Activated T-cell treated with anti-CD3 and anti-CD28 coated beads, Interleukin-2, amount 50 U/mL, for 1 hour (primary cell): Measurements from ENCODE around the gene PPP2R2B.

Source experiments
- DNase-seq: peaks from one replicate; pipeline ENCODE4 v3.0.0-alpha.2; 2020

PPP2R2B gene

GRCh38 chr5:146821732-146822131 is 56.8 kb downstream of the PPP2R2B start:
- no peak for DNase-seq

DNA sequence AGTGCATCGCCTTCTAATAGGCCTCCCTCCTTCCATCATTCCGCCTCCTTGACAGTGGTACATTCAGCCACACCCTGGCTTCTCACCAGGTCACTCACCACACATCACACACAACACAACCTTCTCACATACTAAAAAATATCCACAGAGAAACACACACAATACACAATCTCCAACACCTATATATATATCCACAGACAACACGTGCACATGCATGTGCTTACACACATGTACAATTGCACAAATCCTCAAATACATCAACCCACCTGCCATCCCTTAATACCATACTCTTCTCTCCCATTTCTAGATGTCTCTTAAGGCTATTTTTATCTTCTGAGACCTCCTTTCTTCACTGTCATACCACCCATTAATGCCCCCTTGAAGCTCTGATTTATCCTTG is 57.6 kb downstream of the PPP2R2B start:
- DNase-seq: no peak

DNA sequence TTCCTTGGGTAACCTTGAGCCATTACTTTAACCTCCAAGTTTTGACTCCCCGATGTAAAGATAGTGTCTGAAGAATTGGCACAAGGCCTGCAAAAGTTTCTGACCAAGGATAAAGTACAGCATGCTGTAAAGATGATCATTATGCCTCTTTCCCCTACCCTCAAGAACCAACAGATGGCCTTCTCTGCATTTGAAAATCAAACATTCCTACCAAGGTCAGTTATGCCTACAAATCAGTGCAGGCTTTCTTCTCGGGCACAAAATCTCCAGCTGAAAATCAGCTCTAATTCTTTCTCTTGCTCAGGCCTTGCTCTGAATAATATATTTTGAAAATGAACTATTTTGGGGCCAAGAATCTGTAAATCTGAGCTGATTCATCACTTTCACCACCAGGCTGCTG is 59.7 kb downstream of the PPP2R2B start:
- DNase-seq: no peak

DNA sequence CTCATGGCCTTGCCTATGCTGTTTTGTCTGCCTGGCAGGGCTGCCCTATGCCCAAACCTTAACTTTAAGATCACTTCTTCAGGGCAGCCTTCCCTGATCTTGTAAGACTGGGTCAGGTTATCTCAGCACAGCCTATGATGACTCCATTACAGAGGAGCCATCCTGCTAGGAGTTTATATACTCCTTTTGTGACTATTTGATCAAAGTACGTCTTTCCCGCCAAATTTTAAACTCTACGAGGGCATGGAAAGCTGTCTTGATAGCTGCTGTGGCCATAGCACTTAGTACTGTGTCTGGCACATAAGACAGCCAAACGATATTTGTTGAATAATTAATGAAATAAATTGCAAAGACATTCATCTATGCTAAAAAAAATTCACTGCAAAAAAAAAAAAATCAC is 60.6 kb downstream of the PPP2R2B start:
- no peak for DNase-seq

GRCh38 chr5:146816775-146817387 is 61.7 kb downstream of the PPP2R2B start:
- no peak for DNase-seq

GRCh38 chr5:146815411-146815810 is 63.1 kb downstream of the PPP2R2B start:
- DNase-seq: no peak

DNA sequence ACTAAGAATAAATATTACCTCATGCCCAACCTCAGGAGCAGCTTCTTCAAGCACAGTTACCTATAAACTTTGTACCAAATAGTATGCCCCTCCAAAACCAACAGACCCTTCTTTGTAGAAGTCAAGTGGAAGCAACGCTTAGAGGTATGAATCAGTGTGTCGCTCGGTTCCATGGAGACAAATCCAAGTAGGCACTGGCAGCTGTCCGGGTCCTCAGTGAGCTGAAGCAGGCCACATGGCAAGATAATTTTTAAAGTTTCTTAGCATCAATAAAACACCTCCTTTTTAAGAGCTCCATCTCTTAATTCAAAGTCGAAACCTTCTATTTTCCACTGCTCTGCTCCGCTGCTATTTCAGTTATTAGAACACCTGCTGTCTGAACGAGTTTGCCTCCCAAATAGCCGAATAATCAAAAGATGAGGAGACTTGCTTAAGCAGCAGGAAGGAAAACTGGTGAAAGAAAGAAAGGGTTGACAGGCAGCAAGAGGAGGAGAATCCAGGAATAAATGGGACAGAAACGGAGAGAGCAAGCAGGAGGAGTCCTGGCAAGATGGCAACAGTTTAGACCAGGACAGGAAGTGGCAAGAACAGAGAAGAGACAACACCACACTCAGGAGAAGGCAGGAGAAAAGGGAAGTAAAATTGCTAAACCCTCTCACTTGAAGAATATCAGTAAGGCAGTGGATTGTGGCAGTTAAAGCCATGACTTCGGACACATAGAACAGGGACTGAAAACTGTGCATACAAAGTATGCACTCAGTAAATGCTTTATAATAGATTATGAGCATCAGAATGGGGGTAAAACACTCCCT is 65.0 kb downstream of the PPP2R2B start:
- no peak for DNase-seq

- DNase-seq: no peak
Observed at GRCh38 chr5:146805081-146805480, 73.5 kb downstream of the PPP2R2B start.

DNA sequence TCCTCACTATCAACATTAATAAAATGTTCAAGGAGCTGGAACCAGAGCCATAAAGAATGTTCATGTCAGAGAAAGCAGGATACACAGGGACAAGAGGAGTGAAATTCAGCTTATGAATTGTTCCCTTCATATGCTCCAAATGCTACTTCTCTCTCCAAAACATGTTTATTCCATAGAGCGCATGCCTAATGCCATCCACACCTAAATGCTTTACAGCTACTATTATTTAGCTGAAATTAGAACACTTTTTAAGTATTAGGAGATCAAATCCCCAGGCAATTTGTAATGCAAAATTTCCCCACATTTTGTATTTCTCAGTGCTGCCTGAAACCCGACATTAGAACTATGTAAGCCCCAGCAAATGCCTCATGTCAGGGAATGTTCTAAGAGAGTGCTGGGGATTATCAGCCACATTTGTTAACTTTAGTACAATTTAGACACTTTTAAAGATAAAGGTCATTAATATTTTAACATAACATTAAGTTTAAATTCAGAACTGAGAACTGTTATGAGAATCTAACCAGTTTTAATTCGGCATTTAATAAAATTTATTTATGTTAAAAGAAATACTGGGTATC is 75.5 kb downstream of the PPP2R2B start:
- DNase-seq: no peak

DNA sequence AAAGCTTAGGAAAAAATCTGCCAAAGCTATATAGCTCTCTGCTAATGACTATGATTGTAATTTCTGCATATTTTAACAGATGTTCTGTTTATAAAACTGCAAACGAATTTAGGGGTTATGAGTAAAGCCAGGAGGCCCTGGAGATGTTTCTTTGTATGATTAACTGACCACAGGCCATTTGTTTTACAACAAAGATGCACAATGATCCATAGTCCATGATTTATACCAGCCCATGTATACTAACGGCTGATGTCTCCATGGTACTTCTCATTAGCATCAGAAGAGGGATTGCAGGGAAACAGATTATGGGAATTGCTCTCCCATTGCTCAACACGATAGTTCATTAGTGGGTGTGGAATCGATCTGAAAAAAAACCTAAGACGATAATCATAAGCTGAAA is 78.9 kb downstream of the PPP2R2B start:
- no peak for DNase-seq

- DNase-seq: no peak
Observed at GRCh38 chr5:146799231-146799630, 79.3 kb downstream of the PPP2R2B start.

- no peak for DNase-seq
Observed at GRCh38 chr5:146797658-146798057, 80.9 kb downstream of the PPP2R2B start.

- no peak for DNase-seq
Observed at GRCh38 chr5:146796911-146797310, 81.6 kb downstream of the PPP2R2B start.

- DNase-seq: no peak
Observed at GRCh38 chr5:146796144-146796543, 82.4 kb downstream of the PPP2R2B start.

DNA sequence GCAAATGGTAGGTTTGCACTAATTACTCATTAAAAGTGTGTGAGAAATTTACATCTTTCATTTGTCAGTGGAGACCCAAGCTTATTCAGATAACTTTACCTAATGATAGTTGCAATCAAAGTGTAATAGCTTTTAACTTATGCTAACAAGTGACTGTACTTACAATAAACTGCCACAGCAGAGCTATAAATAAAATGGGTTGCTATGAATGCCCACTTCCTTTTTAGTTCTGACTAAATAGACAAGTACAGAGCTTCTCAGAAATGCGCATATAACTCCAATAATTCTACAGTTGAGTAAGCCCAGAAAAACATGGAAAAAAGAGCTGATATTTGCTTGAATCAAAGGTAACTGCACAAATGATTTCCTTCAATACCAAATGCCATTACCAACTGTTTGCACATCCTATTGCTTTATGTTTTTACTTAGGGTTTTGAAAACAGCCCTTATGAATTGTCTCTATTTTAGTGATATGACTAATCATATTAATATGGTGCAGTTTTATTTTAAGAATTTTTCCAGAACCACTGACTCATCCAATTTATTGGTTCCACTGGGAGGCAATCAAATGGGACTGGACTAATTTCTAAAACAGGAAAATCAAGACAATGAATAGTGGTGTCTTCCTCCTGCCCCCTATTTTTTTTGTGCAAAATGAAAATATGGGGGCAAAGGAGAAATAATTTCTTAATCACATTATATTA is 84.1 kb downstream of the PPP2R2B start:
- DNase-seq: no peak

- no peak for DNase-seq
Observed at GRCh38 chr5:146793709-146794108, 84.8 kb downstream of the PPP2R2B start.

DNA sequence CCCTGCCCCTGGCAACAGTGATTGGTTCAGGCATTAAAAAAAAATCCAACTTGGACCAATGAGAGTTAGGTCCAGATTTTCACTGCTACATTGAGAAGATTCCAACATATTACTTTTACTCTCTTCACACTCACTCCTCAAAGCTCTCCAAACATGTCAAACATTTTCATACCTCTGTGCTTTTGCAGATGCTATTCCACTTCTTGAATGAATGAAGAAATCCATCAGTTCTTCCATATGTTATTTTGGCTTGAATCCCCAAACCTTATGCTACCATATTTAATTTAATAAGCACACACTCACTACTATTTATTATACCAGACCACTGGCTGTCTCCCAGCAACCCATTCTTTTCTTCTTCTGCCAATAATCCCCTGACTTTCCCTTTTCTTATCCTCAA is 87.1 kb downstream of the PPP2R2B start:
- no peak for DNase-seq

DNA sequence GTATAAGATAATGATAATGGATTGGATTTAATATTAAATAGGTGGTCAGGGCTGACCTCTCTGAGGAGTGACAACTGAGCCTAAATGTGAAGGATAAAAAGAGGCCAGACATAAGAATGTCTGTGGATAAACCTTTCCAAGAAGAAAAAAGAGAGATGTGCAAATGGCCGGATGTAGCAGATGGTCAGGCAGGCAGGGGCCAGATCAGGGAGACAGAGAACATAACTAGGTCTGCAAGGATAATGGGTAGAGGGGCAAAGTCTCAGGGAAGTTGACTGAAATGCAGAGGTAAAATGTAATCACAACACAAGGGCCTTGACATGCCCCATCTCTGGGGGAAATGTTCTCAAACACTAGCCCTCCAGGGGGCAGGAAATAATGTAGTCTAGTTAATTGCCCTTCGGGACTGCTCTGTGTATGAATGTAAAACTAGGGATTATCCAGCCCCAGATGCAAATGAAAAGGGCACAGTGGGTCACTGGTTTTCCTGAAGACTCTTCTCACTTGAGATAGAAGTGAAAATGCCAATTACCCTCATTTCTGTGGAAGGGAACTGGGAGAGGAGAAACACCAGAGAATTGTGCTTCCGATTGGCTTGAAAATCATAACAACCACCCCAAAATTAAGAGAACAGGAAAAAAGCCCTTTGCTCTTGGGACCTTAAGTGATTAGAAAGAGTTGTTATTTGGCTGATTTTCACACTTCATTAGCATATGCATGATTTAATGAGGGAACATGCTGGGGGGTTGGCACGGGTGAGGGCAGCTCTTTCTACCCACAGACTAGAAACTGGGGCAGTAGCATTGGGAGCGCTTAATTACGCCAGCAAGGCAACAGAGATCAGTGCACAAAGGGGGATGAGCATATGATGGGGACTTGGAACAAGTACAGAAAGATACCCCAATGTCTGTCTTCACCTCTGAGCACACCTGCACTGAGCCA is 88.6 kb downstream of the PPP2R2B start:
- no peak for DNase-seq

DNA sequence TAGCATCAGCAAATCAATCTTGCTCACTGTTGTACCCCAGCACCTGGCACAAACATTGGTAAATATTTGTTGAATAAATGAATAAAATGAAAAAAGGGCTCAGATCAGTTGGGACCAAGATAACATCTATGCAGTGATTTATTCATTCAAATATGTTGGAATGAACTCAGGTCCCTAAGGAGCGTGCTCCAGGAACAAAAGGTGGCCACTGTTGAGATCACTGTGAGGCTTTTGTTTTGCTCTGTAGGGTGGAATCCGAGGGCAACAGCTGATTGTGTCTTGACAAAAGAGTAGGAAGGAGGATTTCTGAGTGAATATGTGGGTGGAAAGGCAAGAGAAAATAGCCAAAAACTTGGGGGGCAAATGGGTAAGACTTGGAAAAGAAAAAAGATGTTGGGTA is 89.7 kb downstream of the PPP2R2B start:
- DNase-seq: no peak

GRCh38 chr5:146785065-146785464 is 93.5 kb downstream of the PPP2R2B start:
- no peak for DNase-seq

GRCh38 chr5:146781157-146781556 is 97.4 kb downstream of the PPP2R2B start:
- DNase-seq: no peak

GRCh38 chr5:146779211-146779869 is 99.2 kb downstream of the PPP2R2B start:
- DNase-seq: no peak
